Measurements from ENCODE around the gene CCDC85C. TPM values are rescaled to one million over a fixed set of nuclear protein-coding genes. Genes with fewer than 3 reads are reported as not detected.
A peak's percentile ranks its signal among the peaks of the same experiment; 100 is the strongest.

Gene CCDC85C
- total and polyA plus RNA-seq, 3 donors from 2014 or later: 25.6 to 28.3 (median 26.4) TPM

- H3K27ac ChIP-seq: no peak overlapping the region
- no peaks in the 10 kb centered on the region for H3K27me3 ChIP-seq
- peaks cover 11% of the 10 kb centered on the region for H3K4me1 ChIP-seq
- no peaks in the 10 kb centered on the region for H3K36me3 ChIP-seq (ENCODE audit: low read depth, missing control alignments)
- H3K4me3 ChIP-seq: no peak overlapping the region
- WGBS, 2 donors: 54 to 55% methylated on average over 2 of the region's 2 CpGs
- H3K9me3 ChIP-seq: no peaks in the 10 kb centered on the region
- DNase-seq: no peak
- intact Hi-C loops (cut with DNase I; ENCODE audit: low total_unique reads): no loop called here
- TF ChIP-seq POLR2A (IDR thresholded peaks at IDR 0.05) (no peak), CTCF (IDR thresholded peaks at IDR 0.05) (no peak)
These were observed 119.9 kb downstream of the CCDC85C start for GRCh38 chr14:99484106-99484505.

GRCh38 chr14:99481745-99482099 lies 122.3 kb downstream of the CCDC85C start:
- peaks cover 22% of the 10 kb centered on the region for H3K4me1 ChIP-seq
- DNase-seq: no peak
- intact Hi-C loops (cut with DNase I; ENCODE audit: low total_unique reads): no loop called here
- whole genome bisulfite sequencing, 2 donors: 0% methylated on average over 11 to 17 of the region's 17 CpGs
- no peaks in the 10 kb centered on the region for H3K27me3 ChIP-seq
- no peaks in the 10 kb centered on the region for H3K36me3 ChIP-seq (ENCODE audit: low read depth, missing control alignments)
- peak overlapping the region; percentile 86 to 87 for H3K27ac ChIP-seq
- TF ChIP-seq POLR2A (IDR thresholded peaks at IDR 0.05): no peak
- no peak for TF ChIP-seq CTCF (IDR thresholded peaks at IDR 0.05)
- H3K4me3 ChIP-seq: peak overlapping the region; percentile 95 to 100
- no peaks in the 10 kb centered on the region for H3K9me3 ChIP-seq

GRCh38 chr14:99480917-99481744 lies 122.9 kb downstream of the CCDC85C start, which contains the start of gene CCNK:
Gene CCNK (plus strand): TSS chr14:99481409. CDS start chr14:99492678, 11,269 bp downstream.
- intact Hi-C loops (cut with DNase I; ENCODE audit: low total_unique reads): no loop called here
- no peaks in the 10 kb centered on the region for H3K9me3 ChIP-seq
- peak; percentile 100 for DNase-seq
- peak within 1 kb of the TSS; percentile 95 to 100 for H3K4me3 ChIP-seq
- no peaks in the 10 kb centered on the region for H3K36me3 ChIP-seq (ENCODE audit: low read depth, missing control alignments)
- peaks cover 22% of the 10 kb centered on the region for H3K4me1 ChIP-seq
- WGBS, 2 donors: 0 to 2% methylated on average over 11 to 73 of the region's 82 CpGs
- H3K27me3 ChIP-seq: no peaks in the 10 kb centered on the region
- TF ChIP-seq CTCF (IDR thresholded peaks at IDR 0.05) (peak in 1 of 3 experiments; percentile 12), POLR2A (IDR thresholded peaks at IDR 0.05) (peak; percentile 86)
- H3K27ac ChIP-seq: peak within 1 kb of the TSS; percentile 87 to 89

- peak within 1 kb of the TSS; percentile 87 to 89 for H3K27ac ChIP-seq
- intact Hi-C loops (cut with DNase I; ENCODE audit: low total_unique reads): no loop called here
- no peaks in the 10 kb centered on the region for H3K27me3 ChIP-seq
- no peak for TF ChIP-seq POLR2A (IDR thresholded peaks at IDR 0.05)
- peak in 1 of 3 experiments; percentile 24 for TF ChIP-seq CTCF (IDR thresholded peaks at IDR 0.05)
- DNase-seq: peak; percentile 63
- peaks cover 22% of the 10 kb centered on the region for H3K4me1 ChIP-seq
- peak within 1 kb of the TSS; percentile 95 to 100 for H3K4me3 ChIP-seq
- H3K36me3 ChIP-seq (ENCODE audit: low read depth, missing control alignments): no peaks in the 10 kb centered on the region
- H3K9me3 ChIP-seq: no peaks in the 10 kb centered on the region
- 0 to 1% methylated on average over 25 to 76 of the region's 122 CpGs for whole genome bisulfite sequencing, 2 donors
These were observed 123.8 kb downstream of the CCDC85C start, which contains the start of gene SETD3 for GRCh38 chr14:99479906-99480869. Gene SETD3 (minus strand): TSS chr14:99480859. CDS start chr14:99465805, 15,054 bp downstream.

All from testis (tissue), 3 donors.